RPMI8226 (cell line): ENCODE measurements around the gene RNF31.

Experiments
- DNase-seq: peaks from one replicate; pipeline ENCODE4 v3.0.0-alpha.2; 2015

Gene RNF31

GRCh38 chr14:24204163-24205146, 57.2 kb downstream of the RNF31 start:
- DNase-seq: no peak

GRCh38 chr14:24206260-24207103, 59.2 kb downstream of the RNF31 start:
- DNase-seq: no peak

GRCh38 chr14:24207104-24207551, 59.8 kb downstream of the RNF31 start:
- no peak for DNase-seq

GRCh38 chr14:24207625-24208024, 60.3 kb downstream of the RNF31 start:
- no peak for DNase-seq
